Measurements from ENCODE around the gene SLC6A18. TPM values are rescaled to one million over a fixed set of nuclear protein-coding genes. Genes with fewer than 3 reads are reported as not detected.

The SLC6A18 gene
- total and polyA plus RNA-seq, 9 of the 15 experiments (the other 6 are each of a cell fraction or from before 2014, with no cell fraction given), result not detected

DNA sequence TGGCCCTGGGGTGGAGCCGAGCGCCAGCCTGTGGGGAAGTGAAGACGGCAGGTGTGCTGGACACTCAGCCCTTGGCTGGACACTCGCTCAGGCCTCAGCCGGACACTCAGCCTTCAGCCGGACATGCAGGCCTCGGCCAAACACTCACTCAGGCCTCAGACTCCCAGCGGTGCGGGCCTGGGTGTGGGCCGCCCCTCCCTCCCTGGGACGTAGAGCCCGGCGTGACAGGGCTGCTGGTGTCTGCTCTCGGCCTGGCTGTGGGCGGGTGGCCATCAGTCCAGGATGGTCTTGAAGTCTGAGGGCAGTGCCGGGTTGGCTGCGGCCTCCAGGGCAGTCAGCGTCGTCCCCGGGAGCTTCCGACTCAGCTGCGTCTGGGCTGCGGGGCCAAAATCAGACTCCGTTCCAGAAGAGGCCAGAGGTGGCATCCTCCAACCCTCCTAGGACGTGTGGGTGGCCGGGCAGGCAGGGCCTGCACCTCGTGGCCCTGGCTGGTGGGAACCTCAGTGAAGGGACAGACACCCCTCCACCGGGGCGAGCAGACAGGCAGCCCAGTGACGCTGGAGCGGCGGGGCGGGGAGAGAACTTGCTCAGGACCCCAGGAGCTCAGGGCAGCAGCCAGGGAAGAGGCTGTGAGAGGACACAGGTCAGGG lies 28.4 kb downstream of the SLC6A18 start:
- H3K36me3 ChIP-seq (ENCODE audit: control insufficient read depth, insufficient read depth, low read length), result no peaks in the 10 kb centered on the region
- BruUV-seq (replicated peaks), result no TSS peak
- H4K20me1 ChIP-seq (replicated peaks; ENCODE audit: control insufficient read depth, insufficient read depth, low read length), result peaks cover 31% of the 10 kb centered on the region
- no peak for FAIRE-seq
- H3K9me1 ChIP-seq (ENCODE audit: control insufficient read depth, insufficient read depth, low read length), result no peaks in the 10 kb centered on the region
- H3K27me3 ChIP-seq (ENCODE audit: control insufficient read depth in 2 of 2, insufficient read depth in 2 of 2, low read length in 2 of 2), result peaks cover 2 to 60% of the 10 kb centered on the region in 2 experiments
- no peaks in the 10 kb centered on the region for H3K9me3 ChIP-seq (replicated peaks; ENCODE audit: control insufficient read depth, insufficient read depth, low read depth, low read length)
- 26% methylated on average over 33 of the region's 33 CpGs for WGBS (ENCODE audit: insufficient coverage, low coverage, missing lambda C conversion rate)
- H3K4me3 ChIP-seq, result no peak overlapping the region
- H3K79me2 ChIP-seq (ENCODE audit: control insufficient read depth, insufficient read depth, low read length), result no peaks in the 10 kb centered on the region
- intact Hi-C loops (cut with micrococcal nuclease) (no loop called here), in situ Hi-C loops (cut with MboI) (no loop called here)
- no peak for DNase-seq (ENCODE audit: extremely low read depth in 1 of 4, low spot score in 3 of 4)
- H3K9ac ChIP-seq (ENCODE audit: insufficient read depth in 1 of 2, low read depth in 2 of 2, low read length in 2 of 2), result no peak overlapping the region
- H3K4me1 ChIP-seq (replicated peaks in 1 of 2; ENCODE audit: control insufficient read depth in 2 of 2, insufficient read depth in 2 of 2, low read length in 2 of 2), result peaks cover 0 to 29% of the 10 kb centered on the region in 2 experiments; a peak in 1 of 5 replicates
- H3K4me2 ChIP-seq (ENCODE audit: insufficient read depth, low read length), result no peak overlapping the region
- no peak overlapping the region for H2AFZ ChIP-seq (ENCODE audit: low read depth, low read length)
- H3K27ac ChIP-seq (ENCODE audit: extremely low read depth, low read depth, low read length), result no peak overlapping the region
- no peak for ATAC-seq
- CTCF ChIA-PET (ENCODE audit: low intra/inter-chr PET ratio), result no interaction called here
- POLR2A ChIA-PET, result interaction anchor here (0.6 kb wide), 1 partner anchor 404 kb away, joined by 3 read pairs; no protein-coding TSS in a partner anchor
- TF ChIP-seq, protein P1, sequence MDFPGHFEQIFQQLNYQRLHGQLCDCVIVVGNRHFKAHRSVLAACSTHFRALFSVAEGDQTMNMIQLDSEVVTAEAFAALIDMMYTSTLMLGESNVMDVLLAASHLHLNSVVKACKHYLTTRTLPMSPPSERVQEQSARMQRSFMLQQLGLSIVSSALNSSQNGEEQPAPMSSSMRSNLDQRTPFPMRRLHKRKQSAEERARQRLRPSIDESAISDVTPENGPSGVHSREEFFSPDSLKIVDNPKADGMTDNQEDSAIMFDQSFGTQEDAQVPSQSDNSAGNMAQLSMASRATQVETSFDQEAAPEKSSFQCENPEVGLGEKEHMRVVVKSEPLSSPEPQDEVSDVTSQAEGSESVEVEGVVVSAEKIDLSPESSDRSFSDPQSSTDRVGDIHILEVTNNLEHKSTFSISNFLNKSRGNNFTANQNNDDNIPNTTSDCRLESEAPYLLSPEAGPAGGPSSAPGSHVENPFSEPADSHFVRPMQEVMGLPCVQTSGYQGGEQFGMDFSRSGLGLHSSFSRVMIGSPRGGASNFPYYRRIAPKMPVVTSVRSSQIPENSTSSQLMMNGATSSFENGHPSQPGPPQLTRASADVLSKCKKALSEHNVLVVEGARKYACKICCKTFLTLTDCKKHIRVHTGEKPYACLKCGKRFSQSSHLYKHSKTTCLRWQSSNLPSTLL (IDR thresholded peaks at IDR 0.05), result no peak
- TF ChIP-seq, protein P2, sequence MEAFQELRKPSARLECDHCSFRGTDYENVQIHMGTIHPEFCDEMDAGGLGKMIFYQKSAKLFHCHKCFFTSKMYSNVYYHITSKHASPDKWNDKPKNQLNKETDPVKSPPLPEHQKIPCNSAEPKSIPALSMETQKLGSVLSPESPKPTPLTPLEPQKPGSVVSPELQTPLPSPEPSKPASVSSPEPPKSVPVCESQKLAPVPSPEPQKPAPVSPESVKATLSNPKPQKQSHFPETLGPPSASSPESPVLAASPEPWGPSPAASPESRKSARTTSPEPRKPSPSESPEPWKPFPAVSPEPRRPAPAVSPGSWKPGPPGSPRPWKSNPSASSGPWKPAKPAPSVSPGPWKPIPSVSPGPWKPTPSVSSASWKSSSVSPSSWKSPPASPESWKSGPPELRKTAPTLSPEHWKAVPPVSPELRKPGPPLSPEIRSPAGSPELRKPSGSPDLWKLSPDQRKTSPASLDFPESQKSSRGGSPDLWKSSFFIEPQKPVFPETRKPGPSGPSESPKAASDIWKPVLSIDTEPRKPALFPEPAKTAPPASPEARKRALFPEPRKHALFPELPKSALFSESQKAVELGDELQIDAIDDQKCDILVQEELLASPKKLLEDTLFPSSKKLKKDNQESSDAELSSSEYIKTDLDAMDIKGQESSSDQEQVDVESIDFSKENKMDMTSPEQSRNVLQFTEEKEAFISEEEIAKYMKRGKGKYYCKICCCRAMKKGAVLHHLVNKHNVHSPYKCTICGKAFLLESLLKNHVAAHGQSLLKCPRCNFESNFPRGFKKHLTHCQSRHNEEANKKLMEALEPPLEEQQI (IDR thresholded peaks at IDR 0.05), result no peak
- TF ChIP-seq, protein P3, sequence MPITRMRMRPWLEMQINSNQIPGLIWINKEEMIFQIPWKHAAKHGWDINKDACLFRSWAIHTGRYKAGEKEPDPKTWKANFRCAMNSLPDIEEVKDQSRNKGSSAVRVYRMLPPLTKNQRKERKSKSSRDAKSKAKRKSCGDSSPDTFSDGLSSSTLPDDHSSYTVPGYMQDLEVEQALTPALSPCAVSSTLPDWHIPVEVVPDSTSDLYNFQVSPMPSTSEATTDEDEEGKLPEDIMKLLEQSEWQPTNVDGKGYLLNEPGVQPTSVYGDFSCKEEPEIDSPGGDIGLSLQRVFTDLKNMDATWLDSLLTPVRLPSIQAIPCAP (CRISPR knock-in tag; IDR thresholded peaks at IDR 0.05; ENCODE audit: borderline replicate concordance), result no peak
- TF ChIP-seq SRSF9 (IDR thresholded peaks at IDR 0.05; ENCODE audit: borderline replicate concordance, low read depth, low read length) (no peak), SMARCA4 (IDR thresholded peaks at IDR 0.05) (no peak), THRAP3 (IDR thresholded peaks at IDR 0.05; ENCODE audit: borderline replicate concordance) (no peak), ILK (tag; IDR thresholded peaks at IDR 0.05; ENCODE audit: borderline replicate concordance, low read depth) (no peak), PTBP1 (IDR thresholded peaks at IDR 0.05; ENCODE audit: low read depth, low read length) (no peak), DMBX1 (CRISPR knock-in tag; IDR thresholded peaks at IDR 0.05; ENCODE audit: borderline replicate concordance) (no peak), ZC3H11A (IDR thresholded peaks at IDR 0.05; ENCODE audit: low read depth, low read length) (no peak), KLF16 (IDR thresholded peaks at IDR 0.05) (no peak), ZNF830 (CRISPR knock-in tag; IDR thresholded peaks at IDR 0.05) (no peak)

All from K562 (cell line).